HepG2 (cell line): ENCODE data around the gene GAREM2. TPM values are rescaled to one million over a fixed set of nuclear protein-coding genes. Genes with fewer than 3 reads are reported as not detected.

Experiments
- ARID3A ChIP-seq: IDR thresholded peaks from 2 replicates; pipeline ENCODE4 v1.6.1; 2012; ENCODE audit warnings: low read depth, low read length, improper control_type of control experiment
- GPN1 ChIP-seq: sonication (generic); formaldehyde crosslinking; IDR thresholded peaks from 2 replicates; pipeline ENCODE4 v1.5.1; 2020; ENCODE audit warnings: missing genetic modification reagents, borderline replicate concordance
- GTF3A ChIP-seq: sonication (generic); formaldehyde crosslinking; conservative IDR thresholded peaks from 2 replicates; pipeline ENCODE4 v1.4.0; 2020; ENCODE audit warnings: mild to moderate bottlenecking, missing genetic modification reagents
- LCORL ChIP-seq, 2 experiments: fragments of 450-650 bp in 1 of 2; sonication (generic) in 1 of 2; formaldehyde crosslinking in 1 of 2; IDR thresholded peaks; 2 replicates each; pipeline versions ENCODE4 v1.5.0 to v1.6.1; 2017 to 2020; ENCODE audit warnings: antibody characterized with exemption in 1 of 2, missing genetic modification reagents in 1 of 2
- MTA1 ChIP-seq: sonication (generic); formaldehyde crosslinking; IDR thresholded peaks from 2 replicates; pipeline ENCODE4 v1.4.0; 2020; ENCODE audit warnings: missing genetic modification reagents, mild to moderate bottlenecking, borderline replicate concordance
- NFRKB ChIP-seq: fragments of 450-650 bp; IDR thresholded peaks from 2 replicates; pipeline ENCODE4 v1.6.1; 2017
- POLR2AphosphoS2 ChIP-seq: IDR thresholded peaks from 2 replicates; pipeline ENCODE4 v1.6.1; 2011; ENCODE audit warnings: low read depth, low read length, improper control_type of control experiment
- SIX1 ChIP-seq: sonication (generic); formaldehyde crosslinking; IDR thresholded peaks from 2 replicates; pipeline ENCODE4 v1.4.0; 2020; ENCODE audit warnings: missing genetic modification reagents, borderline replicate concordance
- ZBED4 ChIP-seq: sonication (generic); formaldehyde crosslinking; IDR thresholded peaks from 2 replicates; pipeline ENCODE4 v1.4.0; 2020; ENCODE audit warnings: missing genetic modification reagents, borderline replicate concordance
- ZBTB49 ChIP-seq: sonication (generic); formaldehyde crosslinking; IDR thresholded peaks from 2 replicates; pipeline ENCODE4 v1.4.0; 2020; ENCODE audit warnings: missing genetic modification reagents, borderline replicate concordance
- ZFYVE20 ChIP-seq: sonication (generic); formaldehyde crosslinking; IDR thresholded peaks from 2 replicates; pipeline ENCODE4 v1.8.0; 2023; ENCODE audit warnings: low read depth, mild to moderate bottlenecking, moderate library complexity, missing genetic modification reagents, borderline replicate concordance
- ZMYM2 ChIP-seq: sonication (generic); formaldehyde crosslinking; IDR thresholded peaks from 2 replicates; pipeline ENCODE4 v1.8.0; 2022; ENCODE audit warnings: mild to moderate bottlenecking, missing genetic modification reagents
- ZNF326 ChIP-seq: sonication (generic); formaldehyde crosslinking; IDR thresholded peaks from 2 replicates; pipeline ENCODE4 v1.4.0; 2020; ENCODE audit warnings: missing genetic modification reagents, borderline replicate concordance
- ZNF350 ChIP-seq: sonication (generic); formaldehyde crosslinking; IDR thresholded peaks from 2 replicates; pipeline ENCODE4 v1.4.0; 2020; ENCODE audit warnings: mild to moderate bottlenecking, low read depth, missing genetic modification reagents, borderline replicate concordance
- ZNF567 ChIP-seq: sonication (generic); formaldehyde crosslinking; IDR thresholded peaks from 2 replicates; pipeline ENCODE4 v1.8.1; 2023; ENCODE audit warnings: mild to moderate bottlenecking, missing genetic modification reagents, borderline replicate concordance
- ZNF674 ChIP-seq: sonication (generic); formaldehyde crosslinking; IDR thresholded peaks from 2 replicates; pipeline ENCODE4 v1.5.0; 2020; ENCODE audit warnings: low read depth, mild to moderate bottlenecking, missing genetic modification reagents
- ZNF800 ChIP-seq: sonication (generic); formaldehyde crosslinking; IDR thresholded peaks from 2 replicates; pipeline ENCODE4 v1.4.0; 2020; ENCODE audit warnings: missing genetic modification reagents
- ZSCAN30 ChIP-seq: sonication (generic); formaldehyde crosslinking; IDR thresholded peaks from 2 replicates; pipeline ENCODE4 v1.5.0; 2020; ENCODE audit warnings: mild to moderate bottlenecking, missing genetic modification reagents
- polyA plus RNA-seq, 8 experiments: library from polyadenylated mRNA; depleted of rRNA in 3 of 8; stranded (reverse) in 7 of 8; unstranded in 1 of 8; fragments of >200 nt; fragmentation: Illumina TruSeq in 4 of 8; extraction: Trizol in 4 of 8; gene quantifications; 2 replicates each; pipeline versions ENCODE4 v1.2.1 to v1.2.3, GENCODE V29; 2011 to 2016; ENCODE audit warnings: low read depth in 4 of 8, missing spikeins in 1 of 8, mixed read lengths in 1 of 8; ENCODE audit not compliant: insufficient read depth in 1 of 8
- total RNA-seq, 5 experiments: library from RNA; depleted of rRNA; stranded (reverse); fragments of >200 nt; fragmentation: Illumina TruSeq; extraction: Trizol; gene quantifications; 2 replicates each; pipeline ENCODE4 v1.2.3, GENCODE V29; 2016; ENCODE audit warnings: low read depth in 1 of 5

GAREM2 gene
- total and polyA plus RNA-seq, 2 of the 13 experiments (the other 11 are each of a cell fraction or from before 2014, with no cell fraction given) = 0.29 to 0.38 TPM

GRCh38 chr2:26178746-26179436 lies 6.0 kb downstream of the GAREM2 start (continued):
- TF ChIP-seq ZBED4 (CRISPR knock-in tag) (no peak), ARID3A (no peak), ZNF326 (CRISPR knock-in tag) (no peak), ZNF800 (0 out of 2 replicates have a peak, but pooled peaks have one; percentile 35), ZNF567 (CRISPR knock-in tag) (no peak), ZMYM2 (CRISPR knock-in tag) (no peak), ZBTB49 (CRISPR knock-in tag) (no peak), GPN1 (CRISPR knock-in tag) (no peak), MTA1 (0 out of 2 replicates have a peak, but pooled peaks have one; percentile 38), NFRKB (no peak), ZNF674 (CRISPR knock-in tag) (no peak), SIX1 (CRISPR knock-in tag) (no peak), LCORL (IDR thresholded peaks at IDR 0.05) (no peak), LCORL (CRISPR knock-in tag; IDR thresholded peaks at IDR 0.05) (no peak), POLR2AphosphoS2 (no peak), GTF3A (CRISPR knock-in tag) (no peak), ZNF350 (CRISPR knock-in tag) (no peak), ZSCAN30 (no peak), ZFYVE20 (CRISPR knock-in tag) (no peak)
